Measurements from ENCODE around the gene CTDSPL.

DNA sequence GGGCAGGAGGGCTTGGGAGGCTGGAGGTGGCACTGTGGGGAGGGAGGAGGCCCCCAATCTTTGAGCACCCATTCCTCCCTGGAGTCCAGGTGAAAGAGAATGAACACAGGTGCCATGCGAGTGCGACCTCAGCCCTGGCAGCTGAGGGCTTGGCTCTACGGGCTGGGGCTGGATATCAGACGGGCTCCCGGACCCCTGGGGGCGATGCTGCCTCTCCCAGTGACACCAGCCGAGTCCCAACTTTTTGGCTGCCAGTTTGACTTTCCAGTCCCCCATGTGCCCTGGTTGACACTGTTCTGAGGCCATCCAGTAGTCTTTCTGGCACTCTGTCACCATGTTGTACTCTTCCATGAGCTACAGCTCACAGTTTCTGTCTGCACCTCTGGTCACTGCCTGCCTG is 130.1 kb downstream of the CTDSPL start:
- TF ChIP-seq, protein P1, sequence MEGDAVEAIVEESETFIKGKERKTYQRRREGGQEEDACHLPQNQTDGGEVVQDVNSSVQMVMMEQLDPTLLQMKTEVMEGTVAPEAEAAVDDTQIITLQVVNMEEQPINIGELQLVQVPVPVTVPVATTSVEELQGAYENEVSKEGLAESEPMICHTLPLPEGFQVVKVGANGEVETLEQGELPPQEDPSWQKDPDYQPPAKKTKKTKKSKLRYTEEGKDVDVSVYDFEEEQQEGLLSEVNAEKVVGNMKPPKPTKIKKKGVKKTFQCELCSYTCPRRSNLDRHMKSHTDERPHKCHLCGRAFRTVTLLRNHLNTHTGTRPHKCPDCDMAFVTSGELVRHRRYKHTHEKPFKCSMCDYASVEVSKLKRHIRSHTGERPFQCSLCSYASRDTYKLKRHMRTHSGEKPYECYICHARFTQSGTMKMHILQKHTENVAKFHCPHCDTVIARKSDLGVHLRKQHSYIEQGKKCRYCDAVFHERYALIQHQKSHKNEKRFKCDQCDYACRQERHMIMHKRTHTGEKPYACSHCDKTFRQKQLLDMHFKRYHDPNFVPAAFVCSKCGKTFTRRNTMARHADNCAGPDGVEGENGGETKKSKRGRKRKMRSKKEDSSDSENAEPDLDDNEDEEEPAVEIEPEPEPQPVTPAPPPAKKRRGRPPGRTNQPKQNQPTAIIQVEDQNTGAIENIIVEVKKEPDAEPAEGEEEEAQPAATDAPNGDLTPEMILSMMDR (IDR thresholded peaks at IDR 0.05), result no peak
- no peak for TF ChIP-seq POLR2AphosphoS5 (IDR thresholded peaks at IDR 0.05)
- TF ChIP-seq POLR2A (IDR thresholded peaks at IDR 0.05), result no peak
- TF ChIP-seq EP300 (IDR thresholded peaks at IDR 0.05), result no peak
